Natural killer cell (primary cell): ENCODE measurements around the gene MSI2. TPM values are rescaled to one million over a fixed set of nuclear protein-coding genes. Genes with fewer than 3 reads are reported as not detected.
A peak's percentile ranks its signal among the peaks of the same experiment; 100 is the strongest.

Experiments used
- ATAC-seq, 3 donors: fragments of 150-1000 bp in 2 of 3; fragments of 200-7000 bp in 1 of 3; cut with Tn5 transposase; 1 replicate in 1 of 3; 2 replicates in 2 of 3; pipeline ENCODE4 v1.10.0; 2021; ENCODE audit warnings: mild to moderate bottlenecking in 2 of 3, moderate library complexity in 2 of 3
- DNase-seq, 2 donors: peaks; one replicate each; pipeline versions ENCODE4 v3.0.0 to v3.0.0-alpha.2; 2013 to 2021; ENCODE audit warnings: mixed read lengths in 1 of 2
- H3K27ac ChIP-seq: one replicate; pipeline ENCODE4 v1.5.1; 2013; ENCODE audit warnings: mild to moderate bottlenecking, low read length
- H3K27me3 ChIP-seq: one replicate; pipeline ENCODE4 v1.6.1; 2013; ENCODE audit warnings: low read length; ENCODE audit not compliant: control insufficient read depth, insufficient read depth
- H3K36me3 ChIP-seq: one replicate; pipeline ENCODE4 v1.6.1; 2013; ENCODE audit warnings: low read length; ENCODE audit not compliant: control insufficient read depth, insufficient read depth
- H3K4me1 ChIP-seq: one replicate; pipeline ENCODE4 v1.6.1; 2013; ENCODE audit warnings: low read length; ENCODE audit not compliant: control insufficient read depth, insufficient read depth
- H3K4me3 ChIP-seq: one replicate; pipeline ENCODE4 v1.5.1; 2013; ENCODE audit warnings: low read length
- H3K9me3 ChIP-seq: one replicate; pipeline ENCODE4 v1.6.1; 2013; ENCODE audit warnings: low read length; ENCODE audit not compliant: control insufficient read depth, insufficient read depth
- H3K27ac Mint-ChIP-seq, 2 donors: one replicate each; pipeline ENCODE4 v1.8.0; 2022; ENCODE audit warnings: mild to moderate bottlenecking in 2 of 2, mixed read lengths in 2 of 2, moderate library complexity in 1 of 2
- H3K27me3 Mint-ChIP-seq, 2 donors: one replicate each; pipeline ENCODE4 v1.8.0; 2022; ENCODE audit warnings: low read depth in 2 of 2, mixed read lengths in 2 of 2
- H3K36me3 Mint-ChIP-seq: one replicate; pipeline ENCODE4 v1.8.0; 2022; ENCODE audit warnings: mixed read lengths
- H3K4me1 Mint-ChIP-seq, 2 donors: one replicate each; pipeline ENCODE4 v1.8.0; 2022; ENCODE audit warnings: mixed read lengths in 2 of 2
- H3K4me3 Mint-ChIP-seq: one replicate; pipeline ENCODE4 v1.8.0; 2022; ENCODE audit warnings: mild to moderate bottlenecking, moderate library complexity, mixed read lengths
- H3K9me3 Mint-ChIP-seq, 2 donors: one replicate each; pipeline ENCODE4 v1.8.0; 2022; ENCODE audit warnings: mixed read lengths in 2 of 2
- WGBS: methylation state at CpG from one replicate; pipeline ENCODE4 v1.1.7; 2013; ENCODE audit warnings: missing lambda C conversion rate; ENCODE audit not compliant: insufficient coverage; 5-methylcytosine and 5-hydroxymethylcytosine counted together
- intact Hi-C: fragments of 100-400 bp; cut with micrococcal nuclease; formaldehyde crosslinking; loops from one replicate; pipeline ENCODE4 v1.14.2; 2022
- total RNA-seq, 4 donors: library from RNA; stranded (reverse); fragments of 120-200 nt in 1 of 4; gene quantifications; one replicate each; pipeline versions ENCODE4 v1.2.3 to v1.2.4, GENCODE V29; 2013 to 2022
- TF ChIP-seq, protein P1 (sequence below): fragments of 200-600 bp; IDR thresholded peaks from one replicate; pipeline ENCODE4 v1.8.0; 2022; ENCODE audit warnings: antibody characterized with exemption

Gene MSI2
- total RNA-seq, 3 donors from 2014 or later (not counting 1 experiment from before 2014, with no cell fraction given): 95.5 to 145 (median 96.8) TPM

DNA sequence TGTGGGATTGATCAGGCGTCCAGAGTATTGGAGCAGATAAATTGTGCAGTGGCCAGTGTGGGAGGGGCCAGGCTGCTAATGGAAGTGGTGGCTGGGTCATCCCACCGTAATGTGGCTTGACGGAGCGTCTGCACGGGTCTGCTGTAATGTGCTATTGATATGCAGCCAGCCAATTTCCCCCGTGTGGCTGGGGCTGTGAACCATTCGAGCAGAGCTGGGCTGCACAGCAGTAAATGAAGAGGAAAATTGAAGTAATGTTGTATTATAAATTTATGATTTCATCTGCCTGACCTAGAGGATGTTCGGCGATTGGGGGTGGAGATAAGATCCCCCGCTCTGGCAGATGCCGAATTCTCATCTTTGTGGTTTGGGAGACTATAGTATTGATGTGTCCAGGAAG is 367.3 kb downstream of the MSI2 start:
- H3K36me3 Mint-ChIP-seq: no peaks in the 10 kb centered on the region
- no peak overlapping the region for H3K4me3 Mint-ChIP-seq
- H3K36me3 ChIP-seq: no peaks in the 10 kb centered on the region
- TF ChIP-seq, protein P1, sequence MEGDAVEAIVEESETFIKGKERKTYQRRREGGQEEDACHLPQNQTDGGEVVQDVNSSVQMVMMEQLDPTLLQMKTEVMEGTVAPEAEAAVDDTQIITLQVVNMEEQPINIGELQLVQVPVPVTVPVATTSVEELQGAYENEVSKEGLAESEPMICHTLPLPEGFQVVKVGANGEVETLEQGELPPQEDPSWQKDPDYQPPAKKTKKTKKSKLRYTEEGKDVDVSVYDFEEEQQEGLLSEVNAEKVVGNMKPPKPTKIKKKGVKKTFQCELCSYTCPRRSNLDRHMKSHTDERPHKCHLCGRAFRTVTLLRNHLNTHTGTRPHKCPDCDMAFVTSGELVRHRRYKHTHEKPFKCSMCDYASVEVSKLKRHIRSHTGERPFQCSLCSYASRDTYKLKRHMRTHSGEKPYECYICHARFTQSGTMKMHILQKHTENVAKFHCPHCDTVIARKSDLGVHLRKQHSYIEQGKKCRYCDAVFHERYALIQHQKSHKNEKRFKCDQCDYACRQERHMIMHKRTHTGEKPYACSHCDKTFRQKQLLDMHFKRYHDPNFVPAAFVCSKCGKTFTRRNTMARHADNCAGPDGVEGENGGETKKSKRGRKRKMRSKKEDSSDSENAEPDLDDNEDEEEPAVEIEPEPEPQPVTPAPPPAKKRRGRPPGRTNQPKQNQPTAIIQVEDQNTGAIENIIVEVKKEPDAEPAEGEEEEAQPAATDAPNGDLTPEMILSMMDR: no peak
- peaks cover 28% of the 10 kb centered on the region for H3K4me1 ChIP-seq
- H3K4me3 ChIP-seq: no peak overlapping the region
- no peak for ATAC-seq
- no peak overlapping the region for H3K27ac ChIP-seq
- peaks cover 11 to 30% of the 10 kb centered on the region in 2 donors for H3K4me1 Mint-ChIP-seq
- 72% methylated on average over 11 of the region's 11 CpGs for WGBS
- intact Hi-C loops: no loop called here
- no peaks in the 10 kb centered on the region for H3K27me3 Mint-ChIP-seq
- H3K9me3 Mint-ChIP-seq: no peaks in the 10 kb centered on the region
- no peaks in the 10 kb centered on the region for H3K27me3 ChIP-seq
- H3K9me3 ChIP-seq: no peaks in the 10 kb centered on the region
- H3K27ac Mint-ChIP-seq: peak overlapping the region in 1 of 2 donors; percentile 38
- no peak for DNase-seq

DNA sequence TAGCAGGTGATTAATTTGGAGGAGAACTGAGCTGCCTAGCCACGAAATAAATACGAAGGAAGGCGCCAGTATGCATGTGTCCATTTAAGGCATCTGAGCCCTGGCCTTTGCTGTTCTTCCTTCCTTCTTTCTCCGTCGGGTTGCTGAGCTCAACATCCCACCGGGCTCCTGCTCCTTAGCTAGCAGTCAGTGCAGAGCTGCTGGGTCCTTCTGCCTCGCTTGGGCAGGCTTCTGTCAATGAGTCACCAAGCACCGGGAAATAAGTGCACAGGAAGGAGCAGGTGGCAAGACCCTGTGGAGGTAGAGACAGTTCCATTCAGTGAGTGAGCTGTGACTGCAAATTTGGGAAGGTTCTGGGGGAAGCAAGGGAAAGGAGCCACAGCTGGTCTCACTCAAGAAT is 368.1 kb downstream of the MSI2 start:
- DNase-seq: no peak
- Histone ChIP-seq H3K27me3 (no peaks in the 10 kb centered on the region), H3K27ac (no peak overlapping the region), H3K4me3 (no peak overlapping the region), H3K36me3 (peaks cover 2% of the 10 kb centered on the region), H3K9me3 (no peaks in the 10 kb centered on the region), H3K4me1 (peaks cover 34% of the 10 kb centered on the region)
- Mint-ChIP-seq H3K27ac (no peak overlapping the region), H3K4me3 (no peak overlapping the region), H3K27me3 (no peaks in the 10 kb centered on the region), H3K4me1 (peaks cover 11 to 24% of the 10 kb centered on the region in 2 donors), H3K9me3 (no peaks in the 10 kb centered on the region), H3K36me3 (no peaks in the 10 kb centered on the region)
- WGBS: 71% methylated on average over 8 of the region's 8 CpGs
- ATAC-seq: no peak
- TF ChIP-seq, protein P1: no peak
- intact Hi-C loops: no loop called here

DNA sequence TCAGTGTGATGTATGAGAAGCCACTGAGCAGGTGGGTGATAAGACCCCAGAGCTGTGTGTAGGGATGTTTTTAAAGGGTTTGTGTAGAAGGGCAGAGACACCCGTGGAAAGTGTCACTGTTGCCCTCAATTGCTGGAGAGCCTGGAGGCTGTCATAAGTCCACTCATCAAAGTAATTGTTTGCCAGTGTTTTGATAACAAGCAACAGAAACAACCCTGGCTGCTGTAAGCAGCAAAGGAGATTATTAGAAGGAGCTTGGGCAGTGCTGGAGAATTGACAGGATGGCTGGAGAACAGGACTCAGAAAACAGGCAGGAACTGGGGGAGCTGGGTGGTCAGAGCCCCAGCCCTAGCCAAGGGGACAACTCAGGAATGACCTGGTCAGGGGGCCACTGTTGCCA is 369.2 kb downstream of the MSI2 start:
- Mint-ChIP-seq H3K4me3 (no peak overlapping the region), H3K27me3 (no peaks in the 10 kb centered on the region), H3K9me3 (no peaks in the 10 kb centered on the region), H3K36me3 (no peaks in the 10 kb centered on the region), H3K4me1 (peaks cover 11 to 23% of the 10 kb centered on the region in 2 donors), H3K27ac (no peak overlapping the region)
- no peak for ATAC-seq
- peaks cover 2% of the 10 kb centered on the region for H3K36me3 ChIP-seq
- intact Hi-C loops: no loop called here
- H3K4me3 ChIP-seq: no peak overlapping the region
- no peak overlapping the region for H3K27ac ChIP-seq
- no peaks in the 10 kb centered on the region for H3K9me3 ChIP-seq
- TF ChIP-seq, protein P1: no peak
- 92% methylated on average over 1 of the region's 1 CpG for WGBS
- no peak for DNase-seq
- H3K4me1 ChIP-seq: peaks cover 40% of the 10 kb centered on the region
- no peaks in the 10 kb centered on the region for H3K27me3 ChIP-seq

DNA sequence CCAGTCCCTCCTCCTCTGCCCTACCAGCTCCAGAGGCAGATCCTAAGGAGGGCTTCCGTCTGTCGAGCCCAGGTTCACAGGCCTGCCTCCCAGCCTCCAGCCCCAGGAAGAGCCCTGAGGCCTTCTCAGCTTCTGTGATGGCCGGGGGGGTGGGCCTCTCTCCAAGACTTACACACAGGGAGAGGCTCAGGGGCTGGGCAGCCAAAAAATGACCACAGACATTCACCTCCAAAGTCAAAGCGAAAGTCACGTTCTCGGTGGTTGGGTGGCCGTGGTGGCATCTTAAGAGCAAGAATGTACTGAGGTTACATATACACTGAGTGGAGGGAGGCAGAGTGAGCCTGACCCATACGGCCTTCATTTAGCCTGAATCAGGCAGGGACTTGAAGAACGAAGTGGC is 369.6 kb downstream of the MSI2 start:
- Mint-ChIP-seq H3K36me3 (no peaks in the 10 kb centered on the region), H3K9me3 (no peaks in the 10 kb centered on the region), H3K27ac (no peak overlapping the region), H3K27me3 (no peaks in the 10 kb centered on the region), H3K4me1 (peaks cover 11 to 25% of the 10 kb centered on the region in 2 donors), H3K4me3 (no peak overlapping the region)
- 78% methylated on average over 9 of the region's 9 CpGs for WGBS
- DNase-seq: no peak
- TF ChIP-seq, protein P1: no peak
- no peak overlapping the region for H3K4me3 ChIP-seq
- no peaks in the 10 kb centered on the region for H3K9me3 ChIP-seq
- no peak for ATAC-seq
- H3K27me3 ChIP-seq: no peaks in the 10 kb centered on the region
- H3K4me1 ChIP-seq: peaks cover 41% of the 10 kb centered on the region
- intact Hi-C loops: no loop called here
- no peak overlapping the region for H3K27ac ChIP-seq
- peaks cover 2% of the 10 kb centered on the region for H3K36me3 ChIP-seq
